Kidney glomerular epithelial cell (primary cell): Measurements from ENCODE around the gene AANAT.

Experiments
- DNase-seq: peaks from one replicate; lab custom pipeline; 2025; lab: John Stamatoyannopoulos, UW

The AANAT gene

GRCh38 chr17:76467366-76467765, at the start of gene AANAT:
TSS of gene AANAT (plus strand) at chr17:76467603. CDS start at chr17:76468747, 1,144 bp downstream.
- DNase-seq = no peak

GRCh38 chr17:76419576-76420260, 47.7 kb upstream of the AANAT start:
- no peak for DNase-seq

GRCh38 chr17:76420356-76421043, 46.9 kb upstream of the AANAT start:
- no peak for DNase-seq

GRCh38 chr17:76421044-76421407, 46.4 kb upstream of the AANAT start:
- no peak for DNase-seq

- no peak for DNase-seq
Measured at GRCh38 chr17:76422406-76422805, 45.0 kb upstream of the AANAT start.

- no peak for DNase-seq
Measured at GRCh38 chr17:76422860-76423259, 44.5 kb upstream of the AANAT start.

- no peak for DNase-seq
Measured at GRCh38 chr17:76426853-76427252, 40.5 kb upstream of the AANAT start.

GRCh38 chr17:76427501-76428231, 39.7 kb upstream of the AANAT start:
- no peak for DNase-seq

GRCh38 chr17:76428511-76428910, 38.9 kb upstream of the AANAT start:
- no peak for DNase-seq

GRCh38 chr17:76431509-76431908, 35.9 kb upstream of the AANAT start:
- DNase-seq = no peak

GRCh38 chr17:76432004-76432403, 35.4 kb upstream of the AANAT start:
- no peak for DNase-seq

GRCh38 chr17:76432712-76433336, 34.6 kb upstream of the AANAT start:
- no peak for DNase-seq

GRCh38 chr17:76433693-76434092, 33.7 kb upstream of the AANAT start:
- DNase-seq = no peak

GRCh38 chr17:76434870-76435269, 32.5 kb upstream of the AANAT start:
- no peak for DNase-seq

- no peak for DNase-seq
Measured at GRCh38 chr17:76435751-76436150, 31.7 kb upstream of the AANAT start.

- no peak for DNase-seq
Measured at GRCh38 chr17:76437467-76438402, 29.7 kb upstream of the AANAT start.

- no peak for DNase-seq
Measured at GRCh38 chr17:76438906-76439305, 28.5 kb upstream of the AANAT start.

- no peak for DNase-seq
Measured at GRCh38 chr17:76439314-76439928, 28.0 kb upstream of the AANAT start.

- DNase-seq = no peak
Measured at GRCh38 chr17:76440751-76441362, 26.5 kb upstream of the AANAT start.

- DNase-seq = no peak
Measured at GRCh38 chr17:76441686-76442340, 25.6 kb upstream of the AANAT start.
